Left lung (tissue), 10 donors: ENCODE results near the gene ENTREP1. TPM values are rescaled to one million over a fixed set of nuclear protein-coding genes. Genes with fewer than 3 reads are reported as not detected.

ENCODE experiments used
- ATAC-seq: fragments of 200-7000 bp; cut with Tn5 transposase; one replicate; pipeline ENCODE4 v1.9.1; 2020; ENCODE audit warnings: moderate library complexity
- DNase-seq, 4 donors: peaks; one replicate each; pipeline ENCODE4 v3.0.0-alpha.2; 2013 to 2020
- H3K27ac ChIP-seq, 2 donors: fragments of 200-600 bp; sonication (generic) in 1 of 2; one replicate each; pipeline versions ENCODE4 v1.5.0 to v1.8.0; 2020 to 2021
- H3K27me3 ChIP-seq, 2 donors: fragments of 200-600 bp; sonication (generic) in 1 of 2; one replicate each; pipeline versions ENCODE4 v1.5.0 to v1.8.0; 2020 to 2021
- H3K36me3 ChIP-seq, 2 donors: fragments of 200-600 bp; sonication (generic) in 1 of 2; one replicate each; pipeline versions ENCODE4 v1.5.0 to v1.8.0; 2020 to 2021
- H3K4me1 ChIP-seq, 2 donors: fragments of 200-600 bp; one replicate each; pipeline ENCODE4 v1.8.0; 2021
- H3K4me3 ChIP-seq, 2 donors: fragments of 200-600 bp; sonication (generic) in 1 of 2; one replicate each; pipeline versions ENCODE4 v1.5.0 to v1.8.0; 2020 to 2021; ENCODE audit warnings: mild to moderate bottlenecking in 1 of 2
- H3K9me3 ChIP-seq, 2 donors: fragments of 200-600 bp; sonication (generic) in 1 of 2; one replicate each; pipeline versions ENCODE4 v1.5.0 to v1.8.0; 2020 to 2021
- intact Hi-C, 2 donors: fragments of 100-400 bp; cut with DNase I; formaldehyde crosslinking; loops; one replicate each; pipeline versions ENCODE4 v1.11.2 to v1.14.2; 2022
- polyA plus RNA-seq, 6 donors: library from polyadenylated mRNA; unstranded; fragments of 120-200 nt; gene quantifications; one replicate each; pipeline ENCODE4 v1.2.1, GENCODE V29; 2013; ENCODE audit not compliant: insufficient read length in 6 of 6
- total RNA-seq, 2 donors: library from RNA; stranded (reverse); fragmentation: NEBNext Ultra II Directional; extraction: Animal tissue kit (Norgen Biotek cat#: 25700); gene quantifications; one replicate each; pipeline ENCODE4 v1.2.1, GENCODE V29; 2021
- TF ChIP-seq, protein P1 (sequence below), 2 donors: fragments of 200-600 bp; sonication (generic) in 1 of 2; IDR thresholded peaks; one replicate each; pipeline versions ENCODE4 v1.5.0 to v1.8.0; 2021; ENCODE audit warnings: antibody characterized with exemption in 2 of 2
- donor health status: DM: no; HTN: yes; CAD: no.
- donor health status: DM: no; HTN: no; CAD: no.

The ENTREP1 gene
- total and polyA plus RNA-seq, 8 donors = 16.8 to 49.7 (median 40.9) TPM

DNA sequence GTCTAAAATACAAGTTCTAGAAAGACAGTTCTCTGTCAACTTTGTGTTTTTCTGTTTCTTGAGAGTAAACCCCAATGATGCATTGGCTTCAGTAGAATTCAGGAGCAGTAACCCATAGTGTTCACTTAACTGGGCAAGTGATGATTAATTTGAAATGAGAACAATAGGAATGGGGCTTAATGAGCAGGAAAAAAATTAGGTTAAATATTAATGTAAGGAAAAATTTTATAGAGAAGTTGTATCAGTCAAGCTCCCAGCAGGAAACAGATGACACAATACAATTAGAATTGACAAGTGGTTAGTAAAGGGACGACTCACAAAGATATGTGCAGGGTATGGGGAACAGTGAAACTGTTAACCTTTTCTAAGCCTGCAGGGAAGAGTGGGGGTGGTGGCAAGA is 38.2 kb downstream of the ENTREP1 start:
- no peaks in the 10 kb centered on the region for H3K36me3 ChIP-seq
- no peaks in the 10 kb centered on the region for H3K9me3 ChIP-seq
- ATAC-seq = no peak

DNA sequence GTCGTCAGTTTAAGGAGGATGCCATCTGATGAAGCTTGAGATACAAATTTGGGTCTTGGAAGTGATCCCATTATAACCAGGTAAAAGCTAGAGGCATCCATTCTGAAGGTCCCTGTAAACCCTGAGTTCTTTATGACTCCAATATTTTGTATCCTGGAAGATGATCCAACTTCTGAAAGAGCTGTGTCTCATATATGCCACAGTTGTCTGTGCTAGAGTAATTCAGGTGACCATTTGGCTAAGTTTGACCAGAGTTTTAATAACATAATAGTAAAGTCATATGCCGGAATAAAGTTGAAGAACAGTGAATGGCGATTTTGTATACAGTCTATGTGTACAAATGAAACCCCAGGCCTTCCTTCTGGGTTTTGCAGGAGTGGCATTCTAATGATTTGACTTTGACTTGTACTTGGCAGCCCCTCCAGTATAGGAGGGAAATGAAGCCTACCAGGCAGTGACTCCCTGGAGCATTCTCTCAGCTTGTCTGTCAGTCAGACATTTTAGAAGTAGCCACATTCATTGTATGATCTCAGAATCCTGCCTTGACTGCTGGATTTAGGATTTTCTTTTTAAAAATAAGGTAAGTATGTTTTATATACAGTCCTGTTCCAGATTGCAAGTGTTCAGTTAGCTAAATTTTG is 39.6 kb downstream of the ENTREP1 start:
- H3K9me3 ChIP-seq = no peaks in the 10 kb centered on the region
- no peak overlapping the region for H3K27ac ChIP-seq
- H3K36me3 ChIP-seq = no peaks in the 10 kb centered on the region
- no peak overlapping the region for H3K4me3 ChIP-seq
- H3K4me1 ChIP-seq = no peaks in the 10 kb centered on the region
- intact Hi-C loops = no loop called here
- DNase-seq (no peak), ATAC-seq (no peak)
- TF ChIP-seq, protein P1, sequence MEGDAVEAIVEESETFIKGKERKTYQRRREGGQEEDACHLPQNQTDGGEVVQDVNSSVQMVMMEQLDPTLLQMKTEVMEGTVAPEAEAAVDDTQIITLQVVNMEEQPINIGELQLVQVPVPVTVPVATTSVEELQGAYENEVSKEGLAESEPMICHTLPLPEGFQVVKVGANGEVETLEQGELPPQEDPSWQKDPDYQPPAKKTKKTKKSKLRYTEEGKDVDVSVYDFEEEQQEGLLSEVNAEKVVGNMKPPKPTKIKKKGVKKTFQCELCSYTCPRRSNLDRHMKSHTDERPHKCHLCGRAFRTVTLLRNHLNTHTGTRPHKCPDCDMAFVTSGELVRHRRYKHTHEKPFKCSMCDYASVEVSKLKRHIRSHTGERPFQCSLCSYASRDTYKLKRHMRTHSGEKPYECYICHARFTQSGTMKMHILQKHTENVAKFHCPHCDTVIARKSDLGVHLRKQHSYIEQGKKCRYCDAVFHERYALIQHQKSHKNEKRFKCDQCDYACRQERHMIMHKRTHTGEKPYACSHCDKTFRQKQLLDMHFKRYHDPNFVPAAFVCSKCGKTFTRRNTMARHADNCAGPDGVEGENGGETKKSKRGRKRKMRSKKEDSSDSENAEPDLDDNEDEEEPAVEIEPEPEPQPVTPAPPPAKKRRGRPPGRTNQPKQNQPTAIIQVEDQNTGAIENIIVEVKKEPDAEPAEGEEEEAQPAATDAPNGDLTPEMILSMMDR (IDR thresholded peaks at IDR 0.05) = no peak
- H3K27me3 ChIP-seq = no peaks in the 10 kb centered on the region

More for the DNA sequence above, 38.2 kb downstream of the ENTREP1 start:
- Histone ChIP-seq H3K27me3 (no peaks in the 10 kb centered on the region), H3K4me1 (no peaks in the 10 kb centered on the region), H3K27ac (no peak overlapping the region), H3K4me3 (no peak overlapping the region)
- intact Hi-C loops = no loop called here
- TF ChIP-seq, protein P1 (IDR thresholded peaks at IDR 0.05) = no peak
- no peak for DNase-seq

DNA sequence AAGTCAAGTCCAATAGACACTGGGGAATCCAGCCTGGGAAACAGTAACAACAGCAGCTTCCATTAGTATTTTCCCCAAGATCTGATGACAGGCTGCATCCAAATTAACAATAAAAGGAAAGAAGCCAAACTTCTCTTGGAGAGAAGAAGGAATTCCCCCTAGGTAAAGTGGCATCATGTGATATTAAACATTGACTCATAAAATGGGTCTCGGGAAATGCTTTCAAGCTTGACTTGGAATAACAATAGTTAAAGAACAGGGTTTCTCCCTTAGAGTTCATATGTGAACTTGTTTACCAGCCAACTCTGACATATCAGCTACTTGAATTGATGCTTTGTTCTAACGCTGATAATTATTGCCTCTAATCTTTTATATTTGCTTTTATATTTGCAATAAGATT is 45.4 kb downstream of the ENTREP1 start:
- TF ChIP-seq, protein P1 (IDR thresholded peaks at IDR 0.05) = no peak
- H3K27me3 ChIP-seq = no peaks in the 10 kb centered on the region
- no peak overlapping the region for H3K4me3 ChIP-seq
- ATAC-seq (peak; percentile 29), DNase-seq (no peak)
- H3K4me1 ChIP-seq = no peaks in the 10 kb centered on the region
- intact Hi-C loops = no loop called here
- no peaks in the 10 kb centered on the region for H3K36me3 ChIP-seq
- no peaks in the 10 kb centered on the region for H3K9me3 ChIP-seq
- H3K27ac ChIP-seq = no peak overlapping the region

DNA sequence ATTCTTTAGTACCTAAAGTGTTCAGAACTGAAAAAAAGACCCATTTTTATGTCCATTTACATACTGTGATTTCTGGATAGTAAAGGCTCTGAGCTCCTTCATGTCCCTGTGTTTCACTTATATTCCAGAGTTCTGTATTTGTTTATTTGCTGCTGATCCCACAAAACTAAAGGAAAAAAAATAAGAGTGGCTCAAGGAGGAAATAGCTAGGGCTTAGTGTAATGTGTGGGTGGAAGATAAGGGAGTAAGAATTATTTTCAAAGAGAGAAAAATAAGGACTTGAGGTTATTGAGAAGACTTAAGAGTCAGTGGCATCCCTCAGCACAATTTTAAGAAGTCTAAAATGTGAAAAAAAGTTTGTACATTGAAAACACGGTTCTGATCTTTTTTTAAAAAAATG is 46.0 kb downstream of the ENTREP1 start:
- H3K27ac ChIP-seq = no peak overlapping the region
- intact Hi-C loops = no loop called here
- no peaks in the 10 kb centered on the region for H3K27me3 ChIP-seq
- no peak overlapping the region for H3K4me3 ChIP-seq
- no peaks in the 10 kb centered on the region for H3K36me3 ChIP-seq
- DNase-seq (no peak), ATAC-seq (no peak)
- TF ChIP-seq, protein P1 (IDR thresholded peaks at IDR 0.05) = no peak
- H3K4me1 ChIP-seq = no peaks in the 10 kb centered on the region
- H3K9me3 ChIP-seq = no peaks in the 10 kb centered on the region

DNA sequence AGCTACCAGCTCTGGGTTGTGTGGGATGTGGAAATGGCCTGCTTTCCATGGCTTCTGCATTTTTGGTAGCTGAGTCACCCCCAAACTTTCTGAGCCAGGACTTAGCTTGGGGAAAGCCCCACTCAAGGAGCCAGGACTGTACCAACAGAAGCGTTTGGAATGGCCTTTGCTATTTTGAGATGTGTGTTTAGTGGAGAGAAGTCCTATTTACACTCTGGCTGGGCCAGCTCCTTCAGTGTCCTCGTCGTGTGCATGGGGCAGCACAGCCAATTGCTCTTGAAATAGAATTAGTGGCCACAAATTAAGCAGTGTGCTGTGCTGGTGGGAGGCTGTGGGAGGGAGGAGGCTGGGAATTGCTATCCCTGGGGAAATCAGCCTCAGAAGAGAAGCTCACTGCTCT is 51.6 kb downstream of the ENTREP1 start:
- no peaks in the 10 kb centered on the region for H3K9me3 ChIP-seq
- no peak overlapping the region for H3K4me3 ChIP-seq
- intact Hi-C loops = no loop called here
- TF ChIP-seq, protein P1 (IDR thresholded peaks at IDR 0.05) = no peak
- peak in 1 of 4 donors; percentile 72 for DNase-seq
- H3K27ac ChIP-seq = peak overlapping the region in 1 of 2 donors; percentile 37
- peaks cover 0 to 10% of the 10 kb centered on the region in 2 donors for H3K4me1 ChIP-seq
- H3K27me3 ChIP-seq = no peaks in the 10 kb centered on the region
- peak; percentile 91 for ATAC-seq
- no peaks in the 10 kb centered on the region for H3K36me3 ChIP-seq
